ENCODE measurements around the gene AIRE. TPM values are rescaled to one million over a fixed set of nuclear protein-coding genes. Genes with fewer than 3 reads are reported as not detected.

AIRE gene
- total RNA-seq, 1 experiment from 2014 or later = 0.17 TPM

GRCh38 chr21:44317871-44318270 lies 32.2 kb downstream of the AIRE start:
- no peak overlapping the region for H2BK12ac ChIP-seq (ENCODE audit: insufficient read length, low read depth, low read length)
- no peak overlapping the region for H2BK5ac ChIP-seq (ENCODE audit: insufficient read length, low read length)
- H4K20me1 ChIP-seq (ENCODE audit: control insufficient read depth, insufficient read depth, insufficient read length) = no peaks in the 10 kb centered on the region
- no peak for DNase-seq
- no peak overlapping the region for H3T11ph ChIP-seq (ENCODE audit: low read length)
- no peak overlapping the region for H3K14ac ChIP-seq (ENCODE audit: insufficient read depth, low read length)
- Mint-ChIP-seq H3K27me3 (ENCODE audit: low read depth) (no peaks in the 10 kb centered on the region), H3K4me1 (no peaks in the 10 kb centered on the region), H3K9me3 (no peaks in the 10 kb centered on the region), H3K36me3 (ENCODE audit: insufficient read depth in 1 of 3, low read depth in 3 of 3) (peaks cover 3 to 15% (median 12%) of the 10 kb centered on the region in 3 experiments), H3K4me3 (no peak overlapping the region), H3K27ac (no peak overlapping the region)
- no peak overlapping the region for H4K8ac ChIP-seq (replicated peaks; ENCODE audit: insufficient read length, low read depth, low read length)
- H2AK5ac ChIP-seq (ENCODE audit: insufficient read length, low read length) = no peak overlapping the region
- H4K91ac ChIP-seq (ENCODE audit: insufficient read length, low read depth, low read length) = no peak overlapping the region
- WGBS (ENCODE audit: extremely low coverage, insufficient read length, low lambda C conversion rate) = no CpG with 5 or more reads among the region's 22 CpGs
- H3K23ac ChIP-seq (ENCODE audit: insufficient read length, low read depth, low read length) = no peak overlapping the region
- no peaks in the 10 kb centered on the region for H3K27me3 ChIP-seq (ENCODE audit: insufficient read depth, low read length)
- H2BK120ac ChIP-seq (ENCODE audit: low read depth, low read length, poor library complexity, severe bottlenecking) = no peak overlapping the region
- no peak overlapping the region for H3K56ac ChIP-seq (ENCODE audit: insufficient read length, low read depth, low read length)
- H3K18ac ChIP-seq (ENCODE audit: insufficient read length, low read depth, low read length) = no peak overlapping the region
- H3K4ac ChIP-seq (ENCODE audit: low read depth, low read length) = no peak overlapping the region
- TF ChIP-seq, protein P1, sequence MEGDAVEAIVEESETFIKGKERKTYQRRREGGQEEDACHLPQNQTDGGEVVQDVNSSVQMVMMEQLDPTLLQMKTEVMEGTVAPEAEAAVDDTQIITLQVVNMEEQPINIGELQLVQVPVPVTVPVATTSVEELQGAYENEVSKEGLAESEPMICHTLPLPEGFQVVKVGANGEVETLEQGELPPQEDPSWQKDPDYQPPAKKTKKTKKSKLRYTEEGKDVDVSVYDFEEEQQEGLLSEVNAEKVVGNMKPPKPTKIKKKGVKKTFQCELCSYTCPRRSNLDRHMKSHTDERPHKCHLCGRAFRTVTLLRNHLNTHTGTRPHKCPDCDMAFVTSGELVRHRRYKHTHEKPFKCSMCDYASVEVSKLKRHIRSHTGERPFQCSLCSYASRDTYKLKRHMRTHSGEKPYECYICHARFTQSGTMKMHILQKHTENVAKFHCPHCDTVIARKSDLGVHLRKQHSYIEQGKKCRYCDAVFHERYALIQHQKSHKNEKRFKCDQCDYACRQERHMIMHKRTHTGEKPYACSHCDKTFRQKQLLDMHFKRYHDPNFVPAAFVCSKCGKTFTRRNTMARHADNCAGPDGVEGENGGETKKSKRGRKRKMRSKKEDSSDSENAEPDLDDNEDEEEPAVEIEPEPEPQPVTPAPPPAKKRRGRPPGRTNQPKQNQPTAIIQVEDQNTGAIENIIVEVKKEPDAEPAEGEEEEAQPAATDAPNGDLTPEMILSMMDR (conservative IDR thresholded peaks at IDR 0.05) = no peak
- H2BK15ac ChIP-seq (ENCODE audit: low read depth, low read length) = no peak overlapping the region
- no peaks in the 10 kb centered on the region for H3K23me2 ChIP-seq (ENCODE audit: insufficient read length, low read depth, low read length, poor library complexity, severe bottlenecking)
- H3K79me1 ChIP-seq (ENCODE audit: insufficient read depth, low read depth, low read length, poor library complexity, severe bottlenecking) = no peaks in the 10 kb centered on the region
- no peak overlapping the region for H2AFZ ChIP-seq (ENCODE audit: low read length)
- no peaks in the 10 kb centered on the region for H3K9me3 ChIP-seq (ENCODE audit: control insufficient read depth, low read depth, low read length)
- no peak overlapping the region for H2BK20ac ChIP-seq (ENCODE audit: low read depth, low read length, poor library complexity, severe bottlenecking)
- no peaks in the 10 kb centered on the region for H3K4me1 ChIP-seq (ENCODE audit: insufficient read depth, low read length)
- no peak overlapping the region for H3K27ac ChIP-seq (ENCODE audit: insufficient read length, low read depth, low read length)
- H3K4me2 ChIP-seq (ENCODE audit: insufficient read depth, insufficient read length, low read length) = no peak overlapping the region
- H3K79me2 ChIP-seq (ENCODE audit: insufficient read depth, low read length) = no peaks in the 10 kb centered on the region
- no peak overlapping the region for H4K5ac ChIP-seq (ENCODE audit: insufficient read length, low read depth, low read length)
- no peak overlapping the region for H3K9ac ChIP-seq (ENCODE audit: extremely low read depth, insufficient read length, low read length)
